ENCODE measurements around the gene BMPR1B.

GRCh38 chr4:95061220-95061619 lies 303.5 kb downstream of the BMPR1B start:
- TF ChIP-seq POLR2A (IDR thresholded peaks at IDR 0.05; ENCODE audit: low read depth, low read length) = no peak
- TF ChIP-seq POLR2AphosphoS5 (IDR thresholded peaks at IDR 0.05; ENCODE audit: low read depth, low read length) = no peak
- no peak for TF ChIP-seq TAF1 (IDR thresholded peaks at IDR 0.05; ENCODE audit: borderline replicate concordance, low read depth, low read length)

Measured in GM12892 (cell line).